ENCODE measurements around the gene LSAMP. TPM values are rescaled to one million over a fixed set of nuclear protein-coding genes. Genes with fewer than 3 reads are reported as not detected.

Gene LSAMP
- total and polyA plus RNA-seq, 2 of the 4 experiments (the other 2 are of a cell fraction): 7.9 to 8.0 TPM

- POLR2A ChIA-PET (ENCODE audit: unreplicated experiment): no interaction called here
- DNase-seq (no peak), ATAC-seq (ENCODE audit: low read depth) (no peak)
- Histone ChIP-seq H2AFZ (replicated peaks; ENCODE audit: low read length, poor library complexity) (no peak overlapping the region), H3K9me3 (ENCODE audit: control insufficient read depth, insufficient read depth, low read length) (no peaks in the 10 kb centered on the region), H3K79me1 (ENCODE audit: low read depth in 1 of 2, low read length in 2 of 2) (no peaks in the 10 kb centered on the region), H4K5ac (ENCODE audit: low read depth, low read length) (no peak overlapping the region), H3K36me3 (ENCODE audit: control insufficient read depth, insufficient read depth, low read length) (no peaks in the 10 kb centered on the region), H2AK5ac (ENCODE audit: low read depth, low read length) (no peak overlapping the region), H3K27ac (ENCODE audit: insufficient read depth, low read length) (no peak overlapping the region), H4K20me1 (ENCODE audit: insufficient read depth, low read length) (no peaks in the 10 kb centered on the region), H3K4me1 (ENCODE audit: control insufficient read depth, insufficient read depth, low read length) (no peaks in the 10 kb centered on the region; the same call in 1 of the 2 replicates), H2AK9ac (replicated peaks; ENCODE audit: low read depth, low read length, poor library complexity) (no peak overlapping the region), H3K4me3 (ENCODE audit: insufficient read depth, low read depth, low read length) (no peak overlapping the region), H3K27me3 (ENCODE audit: control insufficient read depth, insufficient read depth, low read length) (no peaks in the 10 kb centered on the region), H3K9ac (ENCODE audit: low read depth, low read length) (no peak overlapping the region), H2BK20ac (ENCODE audit: low read depth, low read length) (no peak overlapping the region), H3K4me2 (ENCODE audit: low read depth, low read length) (no peak overlapping the region), H3K14ac (replicated peaks; ENCODE audit: low read depth, low read length) (no peak overlapping the region), H2BK120ac (ENCODE audit: low read depth, low read length) (no peak overlapping the region), H2BK15ac (ENCODE audit: low read depth, low read length) (no peak overlapping the region), H3K18ac (ENCODE audit: low read depth, low read length) (no peak overlapping the region), H3K56ac (ENCODE audit: extremely low read depth, insufficient read depth, low read length) (no peak overlapping the region), H4K8ac (ENCODE audit: low read depth in 2 of 2, low read length in 2 of 2) (no peak overlapping the region), H2BK5ac (ENCODE audit: low read depth, low read length, poor library complexity, severe bottlenecking) (no peak overlapping the region), H4K91ac (ENCODE audit: insufficient read depth, low read depth, low read length) (no peak overlapping the region), H3K23ac (ENCODE audit: low read depth, low read length) (no peak overlapping the region), H3K9me1 (ENCODE audit: insufficient read depth, low read length) (no peaks in the 10 kb centered on the region), H3K4ac (ENCODE audit: low read depth, low read length) (no peak overlapping the region)
- 90% methylated on average over 3 of the region's 10 CpGs; no CpG with 5 or more reads in 1 of the 2 experiments for WGBS, 2 experiments (ENCODE audit: extremely low coverage in 2 of 2, insufficient read length in 1 of 2)
- intact Hi-C loops (cut with micrococcal nuclease): no loop called here
- dilution Hi-C loops (cut with HindIII; ENCODE audit: low sequenced_read_pairs, unreplicated experiment): no loop called here
- BruUV-seq (replicated peaks): no TSS peak
- in situ Hi-C loops (cut with MboI; ENCODE audit: low sequenced_read_pairs): no loop called here
- TF ChIP-seq MAFK (IDR thresholded peaks at IDR 0.05; ENCODE audit: low read depth, low read length) (no peak), BHLHE40 (IDR thresholded peaks at IDR 0.05; ENCODE audit: low read depth, low read length) (no peak)
- CTCF ChIA-PET: no interaction called here
Observed at GRCh38 chr3:116033516-116033915, 411.8 kb downstream of the LSAMP start.
